GM18519 (cell line): ENCODE measurements around the gene DNASE1L3.
A peak's percentile ranks its signal among the peaks of the same experiment; 100 is the strongest.
"Not testable (repeated sequence)": the region's sequence is repeated elsewhere in the genome, so short reads cannot be mapped to it uniquely, and the experiment has no call there.

Experiments
- ATAC-seq: cut with Tn5 transposase; IDR thresholded peaks from one replicate; pipeline ENCODE4 v1.9.1; 2021; ENCODE audit warnings: mild to moderate bottlenecking, moderate library complexity; ENCODE audit not compliant: unreplicated experiment, low FRiP score

Gene DNASE1L3, protein sequence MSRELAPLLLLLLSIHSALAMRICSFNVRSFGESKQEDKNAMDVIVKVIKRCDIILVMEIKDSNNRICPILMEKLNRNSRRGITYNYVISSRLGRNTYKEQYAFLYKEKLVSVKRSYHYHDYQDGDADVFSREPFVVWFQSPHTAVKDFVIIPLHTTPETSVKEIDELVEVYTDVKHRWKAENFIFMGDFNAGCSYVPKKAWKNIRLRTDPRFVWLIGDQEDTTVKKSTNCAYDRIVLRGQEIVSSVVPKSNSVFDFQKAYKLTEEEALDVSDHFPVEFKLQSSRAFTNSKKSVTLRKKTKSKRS

GRCh38 chr3:58210761-58211460, at the start of gene DNASE1L3:
Gene DNASE1L3 (minus strand): TSS chr3:58210972. CDS start chr3:58210906, 66 bp downstream.
- ATAC-seq: no peak

GRCh38 chr3:58260261-58260731, 49.5 kb upstream of the DNASE1L3 start:
- no peak for ATAC-seq

DNA sequence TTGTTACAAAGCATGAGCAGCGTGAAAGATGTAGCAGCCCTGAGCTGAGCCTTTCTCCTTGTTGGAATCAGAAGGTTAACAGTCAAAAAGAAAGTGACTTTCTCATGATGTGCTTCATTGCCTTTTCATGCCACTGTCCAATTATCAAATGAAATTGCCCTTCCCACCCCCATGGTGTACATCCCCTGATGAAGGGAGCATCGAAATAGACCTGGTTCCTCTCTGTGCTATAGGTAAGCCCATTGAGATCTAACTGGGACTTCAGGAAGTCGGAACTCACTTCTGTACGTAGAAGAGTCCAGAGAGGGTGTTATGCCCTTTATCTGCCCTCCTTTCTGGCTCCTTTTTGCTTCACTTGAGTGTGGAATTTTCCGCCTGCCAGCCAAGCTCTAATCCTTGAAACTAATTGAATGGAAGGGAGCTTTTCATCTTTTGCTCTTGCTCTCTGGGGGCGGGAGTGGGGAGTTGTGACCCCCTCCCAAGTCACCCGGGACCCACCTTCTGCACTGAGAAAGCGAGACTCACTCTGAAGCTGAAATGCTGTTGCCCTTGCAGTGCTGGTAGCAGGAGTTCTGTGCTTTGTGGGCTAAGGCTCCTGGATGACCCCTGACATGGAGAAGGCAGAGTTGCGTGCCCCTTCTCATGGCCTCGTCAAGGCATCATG, 47.8 kb upstream of the DNASE1L3 start:
- no peak for ATAC-seq

DNA sequence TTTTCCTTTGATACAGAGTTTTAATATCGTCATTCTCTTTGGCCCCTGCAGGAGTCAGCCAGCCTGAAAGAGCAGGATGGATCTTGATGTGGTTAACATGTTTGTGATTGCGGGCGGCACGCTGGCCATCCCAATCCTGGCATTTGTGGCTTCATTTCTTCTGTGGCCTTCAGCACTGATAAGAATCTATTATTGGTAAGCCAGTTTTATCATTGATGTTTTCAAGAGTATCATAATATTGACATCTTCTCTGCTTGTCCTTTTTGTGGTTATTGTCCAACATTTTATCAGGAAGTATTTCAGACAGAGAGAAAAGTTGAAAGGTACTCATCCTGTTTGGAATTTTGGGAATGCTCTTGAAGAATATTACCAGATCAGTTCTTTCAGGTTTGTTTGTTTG, 45.7 kb upstream of the DNASE1L3 start:
- ATAC-seq: no peak

DNA sequence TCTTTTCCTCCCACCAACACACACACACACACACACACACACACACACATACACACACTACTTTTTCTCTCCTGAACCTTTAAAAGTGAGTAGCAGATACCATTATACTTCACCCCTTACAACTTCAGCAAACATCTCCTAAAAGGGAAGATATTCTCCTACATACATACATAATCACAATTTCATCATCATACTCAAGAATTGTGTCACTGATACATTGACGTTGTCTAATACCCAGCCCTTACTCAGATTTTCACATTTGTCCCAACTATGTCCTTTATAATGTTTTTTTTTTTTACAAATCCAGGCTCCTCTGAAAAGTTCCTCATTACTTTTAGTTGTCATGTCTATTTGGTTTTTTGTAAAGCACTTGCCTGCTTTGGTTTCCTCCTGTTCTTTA, 45.3 kb upstream of the DNASE1L3 start:
- no peak for ATAC-seq

- no peak for ATAC-seq
Measured at GRCh38 chr3:58254144-58254543, 43.4 kb upstream of the DNASE1L3 start.

GRCh38 chr3:58251631-58252035, 40.9 kb upstream of the DNASE1L3 start:
- ATAC-seq: no peak

DNA sequence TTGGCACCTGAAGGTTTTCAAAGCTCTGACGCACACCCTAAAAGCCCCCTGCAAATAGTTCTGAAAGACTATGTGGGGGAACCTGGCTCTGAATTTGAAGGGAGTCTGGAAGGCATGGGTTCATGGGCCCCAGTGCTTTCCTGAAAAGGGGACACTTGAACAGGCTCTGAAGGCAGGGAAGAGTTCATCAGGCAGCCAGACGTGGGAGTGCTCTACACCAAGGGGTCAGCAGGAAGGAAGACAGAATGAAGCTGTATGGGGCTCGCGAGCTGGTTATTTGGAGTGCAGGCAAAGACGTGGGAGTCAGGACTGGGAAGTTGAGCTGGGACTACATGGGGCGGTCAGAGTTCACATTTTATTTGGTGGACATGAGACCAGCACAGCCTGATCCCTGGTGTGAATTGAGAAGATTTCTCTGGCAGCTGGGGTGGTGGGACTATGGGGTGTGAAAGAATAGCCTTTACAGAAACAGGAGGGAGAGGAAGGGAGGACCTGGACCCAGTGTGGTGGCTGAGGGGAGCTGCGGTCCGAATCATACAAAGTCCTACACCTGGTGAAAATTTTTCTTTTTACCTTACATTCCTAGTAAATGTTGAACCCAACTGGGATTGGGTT, 39.4 kb upstream of the DNASE1L3 start:
- no peak for ATAC-seq

GRCh38 chr3:58249358-58250092, 38.8 kb upstream of the DNASE1L3 start:
- no peak for ATAC-seq

DNA sequence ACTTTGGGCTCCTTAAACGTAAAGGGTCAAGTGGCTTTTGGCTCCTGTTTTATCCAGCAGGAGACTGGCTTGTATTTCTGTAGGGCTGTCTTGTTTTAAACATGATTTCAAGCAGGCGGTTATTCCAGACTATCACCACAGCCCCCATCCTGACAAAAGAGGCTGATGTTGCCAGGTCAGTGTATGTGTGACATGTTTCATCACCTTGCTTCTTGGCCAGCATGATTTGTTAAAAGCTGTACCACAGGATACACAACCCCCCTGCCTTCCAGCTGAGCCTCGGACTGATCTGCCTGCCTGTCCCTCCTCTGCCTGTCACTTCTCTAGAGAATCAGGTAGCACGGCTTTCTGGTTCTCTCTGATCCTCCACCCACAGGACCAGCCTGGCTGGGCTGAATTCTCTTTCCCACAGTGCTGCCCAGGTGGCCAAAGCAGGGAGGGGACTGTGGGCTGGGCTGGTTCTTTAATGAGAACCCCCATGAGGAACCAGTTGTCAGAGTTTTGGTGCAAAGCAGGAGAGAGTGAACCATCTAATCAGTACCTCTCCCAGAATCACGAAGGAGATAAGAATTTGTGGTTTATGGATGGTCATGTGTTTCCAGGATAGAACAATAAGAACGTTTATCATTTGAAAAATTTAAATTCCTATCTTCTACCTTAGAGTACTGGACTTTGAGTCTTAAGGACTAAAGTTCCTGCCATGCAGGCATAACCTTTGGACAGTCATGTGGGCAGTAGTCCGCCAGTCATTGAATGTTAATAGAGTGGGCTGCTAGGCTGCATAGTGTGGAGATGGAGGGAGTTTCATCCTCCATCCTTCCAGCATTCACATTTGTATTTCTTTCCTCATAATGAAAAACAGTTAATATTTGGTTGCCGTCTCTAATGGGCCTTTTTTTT, 35.6 kb upstream of the DNASE1L3 start:
- no peak for ATAC-seq

GRCh38 chr3:58243976-58244585, 33.3 kb upstream of the DNASE1L3 start:
- ATAC-seq: no peak

- ATAC-seq: not testable (repeated sequence)
Measured at GRCh38 chr3:58242860-58243259, 32.1 kb upstream of the DNASE1L3 start.

DNA sequence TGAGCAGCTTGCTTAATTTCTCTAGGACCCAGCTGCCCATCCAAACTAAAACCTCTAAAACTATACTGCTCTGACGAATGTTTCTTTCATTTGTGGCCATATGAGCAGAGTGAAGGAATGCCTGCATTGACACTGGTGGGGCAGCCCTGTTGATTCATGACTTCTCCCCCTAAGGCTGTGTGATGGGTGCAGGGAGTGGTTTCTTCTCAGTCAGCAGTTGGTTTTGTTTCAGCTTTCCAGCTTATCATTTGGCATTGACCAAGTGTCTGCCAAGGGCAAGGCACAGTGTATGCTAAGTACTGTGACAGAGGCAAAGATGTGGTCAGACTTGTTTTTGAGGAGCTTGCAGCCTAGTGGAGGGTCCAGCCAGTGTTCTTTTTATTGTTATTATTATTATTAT, 31.6 kb upstream of the DNASE1L3 start:
- ATAC-seq: no peak

GRCh38 chr3:58241306-58242044, 30.7 kb upstream of the DNASE1L3 start:
- no peak for ATAC-seq

DNA sequence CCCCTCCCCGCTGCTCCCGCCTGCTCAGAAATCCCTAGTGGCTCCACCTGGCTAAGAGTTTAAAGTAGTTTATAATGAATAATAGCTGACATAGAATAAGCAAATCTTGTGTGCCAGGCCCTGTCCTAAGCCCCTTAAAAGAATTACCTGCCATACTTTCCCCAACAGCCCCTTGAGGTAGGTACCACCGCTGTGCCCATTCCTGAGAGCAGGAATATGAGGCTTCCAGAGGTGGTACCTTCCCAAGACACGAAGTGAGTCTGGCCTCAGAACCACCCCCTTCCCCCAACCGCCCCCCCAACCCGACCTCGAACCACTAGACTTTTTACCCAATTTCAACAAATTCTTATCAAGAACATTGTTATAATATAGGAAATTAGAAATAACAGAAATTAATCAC, 28.1 kb upstream of the DNASE1L3 start:
- no peak for ATAC-seq

DNA sequence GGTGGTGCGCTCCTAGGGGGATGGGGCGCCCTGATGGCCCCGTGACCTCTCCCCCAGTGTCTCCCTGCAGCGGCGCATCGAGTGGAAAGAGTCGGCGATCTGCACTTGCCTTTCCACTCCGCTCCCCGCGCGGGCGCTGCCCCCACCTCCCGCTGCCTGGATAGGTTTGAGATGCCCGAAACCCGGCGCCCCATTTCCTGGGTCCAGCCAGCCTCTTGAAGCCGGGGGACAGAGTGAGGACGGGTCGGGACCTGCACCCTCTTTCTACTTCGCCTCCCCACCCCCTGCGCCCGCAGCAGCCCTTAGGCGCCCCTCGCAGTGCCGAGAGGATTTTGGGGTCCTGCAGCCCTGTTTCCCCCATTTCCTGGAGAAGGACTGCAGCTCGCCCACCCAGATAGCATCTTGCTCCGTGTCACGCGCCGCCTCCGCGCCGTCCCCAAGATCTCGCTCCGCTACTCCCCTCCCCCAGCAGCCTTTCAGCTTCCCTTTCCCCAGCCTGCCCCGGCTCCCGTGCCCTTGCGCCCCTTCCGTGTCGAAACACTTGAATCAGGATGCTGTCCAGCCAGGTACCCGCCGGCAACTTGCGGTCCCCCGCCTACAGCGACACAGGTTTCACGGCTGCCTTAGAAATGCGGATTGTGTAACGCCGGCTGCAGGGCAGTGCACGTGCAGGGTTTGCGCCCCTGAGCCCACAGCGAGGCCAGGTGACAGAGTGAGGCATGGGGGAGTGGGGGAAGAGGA, 27.3 kb upstream of the DNASE1L3 start:
- no peak for ATAC-seq

DNA sequence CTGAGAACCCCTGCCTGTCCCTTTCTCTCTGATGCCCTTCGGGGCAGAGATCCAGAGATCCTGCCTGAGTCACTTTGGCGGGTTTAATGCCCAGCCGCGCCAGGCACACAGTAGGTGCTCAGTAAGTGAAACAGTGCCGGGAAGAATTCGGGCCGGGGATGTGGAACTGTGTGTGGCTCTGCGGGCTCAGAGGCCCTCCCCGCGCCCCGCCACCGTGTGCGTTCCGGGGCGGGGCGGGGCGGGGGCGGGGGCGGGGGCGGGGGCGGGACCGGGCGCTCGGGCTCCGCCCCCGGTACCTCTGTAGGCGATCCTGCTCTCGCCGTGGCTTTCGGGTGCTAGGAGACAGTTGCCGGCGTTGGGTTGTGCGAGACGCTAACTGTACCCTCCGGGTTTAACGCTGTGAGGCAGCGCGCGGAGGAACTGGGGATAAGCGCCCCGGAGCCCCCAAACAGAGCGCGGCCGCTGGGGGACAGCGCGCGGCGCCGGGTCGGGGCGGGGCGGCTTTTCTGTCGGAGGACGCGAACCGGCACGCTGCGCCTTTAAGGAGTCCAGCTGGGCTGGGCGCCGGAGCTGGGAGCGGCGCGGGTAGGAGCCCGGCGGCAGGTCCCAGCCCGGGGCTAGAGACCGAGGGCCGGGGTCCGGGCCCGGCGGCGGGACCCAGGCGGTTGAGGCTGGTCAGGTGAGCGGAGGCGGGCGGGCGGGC, 26.6 kb upstream of the DNASE1L3 start, which contains the start of gene ABHD6:
Gene ABHD6, plus strand, starts transcription at position 555 of the 703 bp plus-strand sequence. CDS start 18,795 bp downstream, outside the sequence.
- peak; percentile 53 for ATAC-seq
